Measurements from ENCODE around the gene ZSWIM1. TPM values are rescaled to one million over a fixed set of nuclear protein-coding genes. Genes with fewer than 3 reads are reported as not detected.

Gene ZSWIM1
- total RNA-seq, 4 donors from 2014 or later, result 7.7 to 14.6 (median 10.9) TPM

DNA sequence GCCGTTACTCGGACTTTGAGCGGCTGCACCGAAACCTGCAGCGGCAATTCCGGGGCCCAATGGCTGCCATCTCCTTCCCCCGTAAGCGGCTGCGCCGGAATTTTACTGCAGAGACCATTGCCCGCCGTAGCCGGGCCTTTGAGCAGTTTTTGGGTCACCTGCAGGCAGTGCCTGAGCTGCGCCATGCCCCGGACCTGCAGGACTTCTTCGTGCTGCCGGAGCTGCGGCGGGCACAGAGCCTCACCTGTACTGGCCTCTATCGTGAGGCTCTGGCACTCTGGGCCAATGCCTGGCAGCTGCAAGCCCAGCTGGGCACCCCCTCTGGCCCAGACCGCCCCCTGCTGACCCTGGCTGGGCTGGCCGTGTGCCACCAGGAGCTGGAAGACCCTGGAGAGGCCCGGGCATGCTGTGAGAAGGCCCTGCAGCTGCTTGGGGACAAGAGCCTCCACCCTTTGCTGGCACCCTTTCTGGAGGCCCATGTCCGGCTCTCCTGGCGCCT, 40.3 kb upstream of the ZSWIM1 start:
- WGBS, 2 donors, result 95% methylated on average over 15 to 17 of the region's 25 CpGs
- Histone ChIP-seq H3K27me3 (no peaks in the 10 kb centered on the region), H3K36me3 (peaks cover 28 to 32% of the 10 kb centered on the region in 2 donors), H3K4me1 (peaks cover 15 to 26% of the 10 kb centered on the region in 2 donors), H3K4me3 (replicated peaks in 1 of 3) (no peak overlapping the region), H3K9me3 (no peaks in the 10 kb centered on the region), H3K27ac (no peak overlapping the region)
- TF ChIP-seq, protein P1, sequence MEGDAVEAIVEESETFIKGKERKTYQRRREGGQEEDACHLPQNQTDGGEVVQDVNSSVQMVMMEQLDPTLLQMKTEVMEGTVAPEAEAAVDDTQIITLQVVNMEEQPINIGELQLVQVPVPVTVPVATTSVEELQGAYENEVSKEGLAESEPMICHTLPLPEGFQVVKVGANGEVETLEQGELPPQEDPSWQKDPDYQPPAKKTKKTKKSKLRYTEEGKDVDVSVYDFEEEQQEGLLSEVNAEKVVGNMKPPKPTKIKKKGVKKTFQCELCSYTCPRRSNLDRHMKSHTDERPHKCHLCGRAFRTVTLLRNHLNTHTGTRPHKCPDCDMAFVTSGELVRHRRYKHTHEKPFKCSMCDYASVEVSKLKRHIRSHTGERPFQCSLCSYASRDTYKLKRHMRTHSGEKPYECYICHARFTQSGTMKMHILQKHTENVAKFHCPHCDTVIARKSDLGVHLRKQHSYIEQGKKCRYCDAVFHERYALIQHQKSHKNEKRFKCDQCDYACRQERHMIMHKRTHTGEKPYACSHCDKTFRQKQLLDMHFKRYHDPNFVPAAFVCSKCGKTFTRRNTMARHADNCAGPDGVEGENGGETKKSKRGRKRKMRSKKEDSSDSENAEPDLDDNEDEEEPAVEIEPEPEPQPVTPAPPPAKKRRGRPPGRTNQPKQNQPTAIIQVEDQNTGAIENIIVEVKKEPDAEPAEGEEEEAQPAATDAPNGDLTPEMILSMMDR (IDR thresholded peaks at IDR 0.05), result no peak
- no peak for TF ChIP-seq POLR2A (IDR thresholded peaks at IDR 0.05)
- DNase-seq, result no peak
- intact Hi-C loops (cut with DNase I), result no loop called here

DNA sequence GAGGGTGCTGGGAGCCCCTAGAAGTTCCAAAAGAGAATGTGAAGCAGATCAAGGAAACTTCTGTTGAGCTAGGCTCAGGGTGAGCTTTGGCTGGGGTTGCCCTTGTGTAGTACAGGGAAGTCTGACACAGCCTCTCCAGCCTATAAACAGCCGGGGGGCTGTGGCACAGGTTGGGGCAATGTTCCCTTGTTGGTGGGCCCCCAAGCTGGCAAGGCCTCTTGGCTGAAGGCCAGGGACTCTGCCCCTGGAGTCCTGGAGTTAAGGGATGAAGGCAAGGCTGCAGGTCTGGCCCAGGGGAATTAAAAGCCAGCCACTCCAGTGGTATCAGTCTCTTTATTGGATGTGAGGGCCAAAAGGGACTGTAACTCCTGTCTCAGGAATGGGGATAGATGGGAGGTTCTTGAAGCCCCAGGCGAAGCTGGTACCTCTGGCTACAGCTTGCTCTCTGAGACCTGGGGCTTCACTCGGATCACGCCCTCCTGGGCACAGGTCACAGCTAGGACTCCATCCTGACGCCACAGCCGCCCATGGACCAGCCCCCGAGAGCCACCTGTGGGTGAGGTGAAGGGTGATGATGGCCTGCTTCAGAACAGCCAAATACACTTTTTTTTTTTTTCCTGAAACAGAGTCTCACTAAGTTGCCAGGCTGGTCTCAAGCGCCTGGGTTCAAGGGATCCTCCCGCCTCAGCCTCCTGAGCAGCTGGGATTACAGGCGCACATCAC, 39.5 kb upstream of the ZSWIM1 start:
- Histone ChIP-seq H3K36me3 (peaks cover 34 to 40% of the 10 kb centered on the region in 2 donors), H3K27ac (peak overlapping the region in 2 of 3 donors; percentile 47 to 59), H3K4me1 (peaks cover 15 to 25% of the 10 kb centered on the region in 2 donors), H3K9me3 (no peaks in the 10 kb centered on the region), H3K4me3 (replicated peaks in 1 of 3) (no peak overlapping the region), H3K27me3 (no peaks in the 10 kb centered on the region)
- TF ChIP-seq, protein P1 (IDR thresholded peaks at IDR 0.05), result no peak
- TF ChIP-seq POLR2A (IDR thresholded peaks at IDR 0.05), result no peak
- DNase-seq, result no peak
- intact Hi-C loops (cut with DNase I), result no loop called here
- 82 to 88% methylated on average over 6 of the region's 10 CpGs for WGBS, 2 donors

DNA sequence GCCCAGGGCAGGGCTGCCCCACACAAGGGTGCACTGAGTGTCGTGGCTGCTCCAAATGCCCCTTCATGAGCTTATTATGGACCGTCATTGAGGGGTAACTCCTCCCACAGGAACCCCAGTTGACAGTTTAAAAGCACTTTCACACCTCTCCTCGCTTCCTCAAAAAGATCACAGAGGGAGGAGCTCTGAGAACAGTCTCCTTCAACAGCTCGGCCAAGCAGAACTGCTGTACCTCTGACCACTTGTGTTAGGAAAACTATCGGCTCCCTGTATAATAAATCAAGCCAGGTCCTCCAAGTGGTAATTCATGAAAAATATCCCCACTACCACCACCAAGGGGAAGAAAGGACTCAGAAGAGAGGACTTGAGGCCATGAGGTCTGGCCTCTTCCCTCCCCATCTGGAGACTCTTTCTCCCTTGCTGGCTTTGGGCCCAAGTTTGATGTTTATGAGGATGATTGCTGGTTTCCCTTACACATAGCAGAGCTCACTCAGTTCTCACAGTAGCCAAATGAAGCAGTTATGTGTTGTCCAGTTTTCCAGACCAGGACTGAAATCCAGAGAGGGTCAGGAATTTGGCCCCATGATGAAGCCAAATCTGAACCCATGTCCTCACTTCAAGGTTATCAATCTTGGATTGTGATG, 38.7 kb upstream of the ZSWIM1 start:
- intact Hi-C loops (cut with DNase I), result no loop called here
- WGBS, 2 donors, result 13 to 16% methylated on average over 5 of the region's 5 CpGs
- no peak overlapping the region for H3K4me3 ChIP-seq (replicated peaks in 1 of 3)
- TF ChIP-seq POLR2A (IDR thresholded peaks at IDR 0.05), result no peak
- TF ChIP-seq, protein P1 (IDR thresholded peaks at IDR 0.05), result peak in 1 of 6 experiments; percentile 19
- no peaks in the 10 kb centered on the region for H3K27me3 ChIP-seq
- peak; percentile 56 to 58 for DNase-seq
- H3K36me3 ChIP-seq, result peaks cover 34 to 44% of the 10 kb centered on the region in 2 donors
- H3K27ac ChIP-seq, result peak overlapping the region; percentile 45 to 59 (median 47)
- peaks cover 15 to 25% of the 10 kb centered on the region in 2 donors for H3K4me1 ChIP-seq
- no peaks in the 10 kb centered on the region for H3K9me3 ChIP-seq

DNA sequence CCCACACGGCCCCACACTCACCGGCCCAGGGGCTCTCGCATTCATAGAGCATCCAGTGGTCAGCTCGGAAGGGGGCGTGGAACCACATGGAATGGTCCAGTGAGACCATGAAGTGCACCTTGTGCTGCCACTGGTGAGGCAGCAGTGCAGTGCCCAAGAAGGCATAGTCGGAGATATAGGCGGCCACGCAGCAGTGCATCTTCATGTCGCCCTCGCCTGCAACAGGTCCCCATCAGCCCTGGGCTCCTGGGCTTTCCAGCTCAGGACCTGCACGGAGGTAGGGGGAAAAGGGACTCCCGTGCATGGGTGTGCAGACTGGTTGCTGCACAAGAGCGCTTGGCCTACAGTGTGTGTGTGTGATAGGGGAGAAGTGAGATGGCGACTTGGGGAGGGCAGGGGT, 37.5 kb upstream of the ZSWIM1 start:
- peak overlapping the region in 1 of 3 donors; percentile 59 for H3K27ac ChIP-seq
- peaks cover 15 to 25% of the 10 kb centered on the region in 2 donors for H3K4me1 ChIP-seq
- WGBS, 2 donors, result 96% methylated on average over 13 to 14 of the region's 14 CpGs
- no peak overlapping the region for H3K4me3 ChIP-seq (replicated peaks in 1 of 3)
- H3K27me3 ChIP-seq, result no peaks in the 10 kb centered on the region
- H3K36me3 ChIP-seq, result peaks cover 34 to 54% of the 10 kb centered on the region in 2 donors
- intact Hi-C loops (cut with DNase I), result no loop called here
- no peaks in the 10 kb centered on the region for H3K9me3 ChIP-seq
- TF ChIP-seq, protein P1 (IDR thresholded peaks at IDR 0.05), result no peak
- no peak for TF ChIP-seq POLR2A (IDR thresholded peaks at IDR 0.05)
- DNase-seq, result no peak

DNA sequence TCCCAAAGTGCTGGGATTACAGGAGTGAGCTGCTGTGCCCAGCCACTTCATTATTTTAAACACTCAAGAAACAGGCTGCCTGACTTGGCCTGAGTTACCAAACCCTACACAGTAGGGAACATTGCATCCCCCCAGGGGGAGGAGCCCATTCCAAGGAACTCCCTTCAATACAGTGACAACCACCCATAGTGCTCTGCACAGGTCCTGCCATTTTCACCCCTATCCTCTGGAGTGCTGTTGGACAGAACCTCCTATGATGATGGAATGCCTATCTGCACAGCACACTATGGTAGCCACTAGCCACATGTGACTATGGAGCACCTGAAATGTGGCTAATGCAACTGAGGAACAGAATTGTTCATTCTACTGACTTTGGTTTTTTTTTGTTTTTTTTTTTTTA, 35.6 kb upstream of the ZSWIM1 start:
- intact Hi-C loops (cut with DNase I), result no loop called here
- peaks cover 31 to 55% of the 10 kb centered on the region in 2 donors for H3K36me3 ChIP-seq

More for the DNA sequence above, 35.6 kb upstream of the ZSWIM1 start:
- Histone ChIP-seq H3K4me1 (peaks cover 15 to 25% of the 10 kb centered on the region in 2 donors), H3K27me3 (no peaks in the 10 kb centered on the region), H3K27ac (no peak overlapping the region), H3K9me3 (no peaks in the 10 kb centered on the region), H3K4me3 (replicated peaks in 1 of 3) (no peak overlapping the region)
- DNase-seq, result no peak
- no peak for TF ChIP-seq POLR2A (IDR thresholded peaks at IDR 0.05)
- TF ChIP-seq, protein P1 (IDR thresholded peaks at IDR 0.05), result no peak
